PC-9 (cell line): ENCODE measurements around the gene GLRA1.

Experiments
- EZH2 ChIP-seq: fragments of 200-600 bp; sonication (generic); IDR thresholded peaks from 2 replicates; pipeline ENCODE4 v1.8.0; 2017; ENCODE audit warnings: antibody characterized with exemption, low read depth
- TF ChIP-seq, protein P1 (sequence below): fragments of 200-600 bp; sonication (generic); conservative IDR thresholded peaks from 2 replicates; pipeline ENCODE4 v1.6.1; 2017; ENCODE audit warnings: mixed run types, antibody characterized with exemption, mild to moderate bottlenecking, moderate library complexity

DNA sequence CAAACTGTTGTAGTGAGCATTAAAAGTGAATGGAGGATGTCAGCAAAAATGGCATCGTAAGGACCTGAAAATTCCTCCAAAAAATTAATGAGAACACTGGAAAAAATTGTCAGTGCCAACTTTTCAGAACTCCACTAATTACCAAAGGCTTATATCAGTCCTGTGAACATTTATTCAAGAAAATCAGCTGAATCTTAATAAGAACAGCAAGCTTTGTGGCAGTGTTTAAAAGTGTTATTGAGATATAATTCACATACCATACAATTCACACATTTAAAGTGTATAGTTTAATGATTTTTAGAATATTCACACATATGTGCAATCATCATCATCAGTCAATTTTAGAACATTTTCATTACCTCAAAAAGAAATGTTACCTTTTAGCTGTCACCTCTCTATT, 95.3 kb downstream of the GLRA1 start:
- TF ChIP-seq, protein P1, sequence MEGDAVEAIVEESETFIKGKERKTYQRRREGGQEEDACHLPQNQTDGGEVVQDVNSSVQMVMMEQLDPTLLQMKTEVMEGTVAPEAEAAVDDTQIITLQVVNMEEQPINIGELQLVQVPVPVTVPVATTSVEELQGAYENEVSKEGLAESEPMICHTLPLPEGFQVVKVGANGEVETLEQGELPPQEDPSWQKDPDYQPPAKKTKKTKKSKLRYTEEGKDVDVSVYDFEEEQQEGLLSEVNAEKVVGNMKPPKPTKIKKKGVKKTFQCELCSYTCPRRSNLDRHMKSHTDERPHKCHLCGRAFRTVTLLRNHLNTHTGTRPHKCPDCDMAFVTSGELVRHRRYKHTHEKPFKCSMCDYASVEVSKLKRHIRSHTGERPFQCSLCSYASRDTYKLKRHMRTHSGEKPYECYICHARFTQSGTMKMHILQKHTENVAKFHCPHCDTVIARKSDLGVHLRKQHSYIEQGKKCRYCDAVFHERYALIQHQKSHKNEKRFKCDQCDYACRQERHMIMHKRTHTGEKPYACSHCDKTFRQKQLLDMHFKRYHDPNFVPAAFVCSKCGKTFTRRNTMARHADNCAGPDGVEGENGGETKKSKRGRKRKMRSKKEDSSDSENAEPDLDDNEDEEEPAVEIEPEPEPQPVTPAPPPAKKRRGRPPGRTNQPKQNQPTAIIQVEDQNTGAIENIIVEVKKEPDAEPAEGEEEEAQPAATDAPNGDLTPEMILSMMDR = no peak
- no peak for TF ChIP-seq EZH2
